SK-N-SH (cell line): ENCODE measurements around the gene IFNA5. TPM values are rescaled to one million over a fixed set of nuclear protein-coding genes. Genes with fewer than 3 reads are reported as not detected.
A peak's percentile ranks its signal among the peaks of the same experiment; 100 is the strongest.

Experiments used
- CTCF ChIA-PET: fragments of 300-600, 350-600 bp; formaldehyde crosslinking; extraction: SDS; loops from one replicate; lab custom pipeline; 2021; lab: Yijun Ruan, JAX
- POLR2A ChIA-PET: fragments of 350-600 bp; sonication (Branson Sonifier 250); formaldehyde crosslinking; extraction: SDS; loops from one replicate; lab custom pipeline; 2020; ENCODE audit warnings: antibody characterized with exemption, inconsistent platforms; lab: Yijun Ruan, JAX
- DNase-seq: peaks from one replicate; pipeline ENCODE4 v3.0.0; 2012
- H2AFZ ChIP-seq: fragments of 200-600 bp; sonication (generic); 2 replicates; pipeline ENCODE4 v1.8.1; 2016; ENCODE audit warnings: antibody characterized with exemption, mild to moderate bottlenecking, low read depth
- H3F3A ChIP-seq: fragments of 200-600 bp; sonication (generic); replicated peaks from 2 replicates; pipeline ENCODE3; 2016; ENCODE audit warnings: antibody characterized with exemption, mild to moderate bottlenecking; ENCODE audit not compliant: insufficient read depth
- H3K27ac ChIP-seq, 2 experiments: fragments of 200-500 bp in 1 of 2; fragments of 200-600 bp in 1 of 2; sonication (Bioruptor generic) in 1 of 2; sonication (generic), shearing (Covaris generic) in 1 of 2; 2 replicates each; pipeline versions ENCODE4 v1.5.1 to v1.6.1; 2014 to 2016; ENCODE audit warnings: low read depth in 2 of 2, inconsistent platforms in 1 of 2, low read length in 1 of 2, mild to moderate bottlenecking in 1 of 2, mixed read lengths in 1 of 2
- H3K27me3 ChIP-seq: fragments of 200-600 bp; sonication (generic), shearing (Covaris generic); 2 replicates; pipeline ENCODE4 v1.6.1; 2016; ENCODE audit warnings: mixed run types; ENCODE audit not compliant: insufficient read depth
- H3K36me3 ChIP-seq, 2 experiments: fragments of 200-500 bp in 1 of 2; fragments of 200-600 bp in 1 of 2; sonication (Bioruptor generic) in 1 of 2; sonication (generic) in 1 of 2; replicated peaks in 1 of 2; 2 replicates each; pipeline versions ENCODE3 to v1.5.1; 2014 to 2016; ENCODE audit warnings: low read length in 1 of 2, mild to moderate bottlenecking in 1 of 2; ENCODE audit not compliant: insufficient read depth in 2 of 2, control insufficient read depth in 1 of 2
- H3K4me1 ChIP-seq, 2 experiments: fragments of 200-500 bp in 1 of 2; fragments of 200-600 bp in 1 of 2; sonication (Bioruptor generic) in 1 of 2; sonication (generic), shearing (Covaris generic) in 1 of 2; 2 replicates each; pipeline versions ENCODE4 v1.5.1 to v1.6.1; 2014 to 2016; ENCODE audit warnings: low read depth in 1 of 2, low read length in 1 of 2, mixed run types in 1 of 2; ENCODE audit not compliant: insufficient read depth in 2 of 2, control insufficient read depth in 1 of 2
- H3K4me2 ChIP-seq: fragments of 200-600 bp; sonication (generic), shearing (Covaris generic); 2 replicates; pipeline ENCODE4 v1.6.1; 2017; ENCODE audit warnings: mixed run types
- H3K4me3 ChIP-seq, 2 experiments: fragments of 200-500 bp in 1 of 2; fragments of 200-600 bp in 1 of 2; sonication (Bioruptor generic) in 1 of 2; sonication (generic), shearing (Covaris generic) in 1 of 2; 2 replicates each; pipeline versions ENCODE4 v1.5.1 to v1.8.1; 2014 to 2016; ENCODE audit warnings: low read depth in 2 of 2, inconsistent platforms in 1 of 2, low read length in 1 of 2, mild to moderate bottlenecking in 1 of 2, mixed read lengths in 1 of 2, moderate library complexity in 1 of 2
- H3K79me2 ChIP-seq: fragments of 200-600 bp; sonication (generic); 2 replicates; pipeline ENCODE4 v1.8.1; 2017; ENCODE audit warnings: mild to moderate bottlenecking; ENCODE audit not compliant: insufficient read depth
- H3K9ac ChIP-seq: fragments of 200-600 bp; sonication (generic); 2 replicates; pipeline ENCODE4 v1.6.1; 2017; ENCODE audit warnings: mixed run types
- H3K9me2 ChIP-seq: fragments of 200-600 bp; sonication (generic); 2 replicates; pipeline ENCODE4 v1.6.1; 2017; ENCODE audit warnings: mixed run types
- H3K9me3 ChIP-seq: fragments of 200-600 bp; sonication (generic); 2 replicates; pipeline ENCODE4 v1.6.1; 2017; ENCODE audit warnings: mixed run types, mild to moderate bottlenecking, moderate library complexity
- H4K20me1 ChIP-seq: fragments of 200-600 bp; sonication (generic); 2 replicates; pipeline ENCODE4 v1.6.1; 2017; ENCODE audit warnings: mild to moderate bottlenecking, mixed run types; ENCODE audit not compliant: insufficient read depth
- CTCF ChIP-seq: fragments of 200-600 bp; sonication (generic); IDR thresholded peaks from 2 replicates; pipeline ENCODE4 v1.6.1; 2017; ENCODE audit warnings: antibody characterized with exemption, mild to moderate bottlenecking, moderate library complexity
- EP300 ChIP-seq, 2 experiments: IDR thresholded peaks; 2 replicates each; pipeline versions ENCODE4 v1.4.0 to v1.6.1; 2012; ENCODE audit warnings: borderline replicate concordance in 1 of 2, low read depth in 1 of 2, low read length in 1 of 2
- GATA2 ChIP-seq: sonication (generic); formaldehyde crosslinking; IDR thresholded peaks from 2 replicates; pipeline ENCODE4 v1.5.0; 2020; ENCODE audit warnings: mild to moderate bottlenecking, missing genetic modification reagents
- PBX3 ChIP-seq: IDR thresholded peaks from 2 replicates; pipeline ENCODE4; 2012
- RAD21 ChIP-seq: IDR thresholded peaks from 2 replicates; pipeline ENCODE4 v1.6.1; 2012; ENCODE audit warnings: mild to moderate bottlenecking, low read length
- SMC3 ChIP-seq: IDR thresholded peaks from 2 replicates; pipeline ENCODE4 v1.6.1; 2012; ENCODE audit warnings: low read depth, low read length, improper control_type of control experiment
- WGBS: methylation state at CpG from one replicate; pipeline ENCODE4 v1.1.6; 2017; ENCODE audit warnings: low lambda C conversion rate; 5-methylcytosine and 5-hydroxymethylcytosine counted together
- polyA plus RNA-seq, 3 experiments: library from polyadenylated mRNA; depleted of rRNA; stranded (reverse); fragments of >200 nt; gene quantifications; 2 replicates each; pipeline ENCODE4 v1.2.3, GENCODE V29; 2012
- TF ChIP-seq, protein P1 (sequence below): IDR thresholded peaks from 2 replicates; pipeline ENCODE4 v1.4.0; 2012; ENCODE audit warnings: low read depth, borderline replicate concordance

The IFNA5 gene
- polyA plus RNA-seq, 1 of the 3 experiments (the other 2 are of a cell fraction) = not detected

DNA sequence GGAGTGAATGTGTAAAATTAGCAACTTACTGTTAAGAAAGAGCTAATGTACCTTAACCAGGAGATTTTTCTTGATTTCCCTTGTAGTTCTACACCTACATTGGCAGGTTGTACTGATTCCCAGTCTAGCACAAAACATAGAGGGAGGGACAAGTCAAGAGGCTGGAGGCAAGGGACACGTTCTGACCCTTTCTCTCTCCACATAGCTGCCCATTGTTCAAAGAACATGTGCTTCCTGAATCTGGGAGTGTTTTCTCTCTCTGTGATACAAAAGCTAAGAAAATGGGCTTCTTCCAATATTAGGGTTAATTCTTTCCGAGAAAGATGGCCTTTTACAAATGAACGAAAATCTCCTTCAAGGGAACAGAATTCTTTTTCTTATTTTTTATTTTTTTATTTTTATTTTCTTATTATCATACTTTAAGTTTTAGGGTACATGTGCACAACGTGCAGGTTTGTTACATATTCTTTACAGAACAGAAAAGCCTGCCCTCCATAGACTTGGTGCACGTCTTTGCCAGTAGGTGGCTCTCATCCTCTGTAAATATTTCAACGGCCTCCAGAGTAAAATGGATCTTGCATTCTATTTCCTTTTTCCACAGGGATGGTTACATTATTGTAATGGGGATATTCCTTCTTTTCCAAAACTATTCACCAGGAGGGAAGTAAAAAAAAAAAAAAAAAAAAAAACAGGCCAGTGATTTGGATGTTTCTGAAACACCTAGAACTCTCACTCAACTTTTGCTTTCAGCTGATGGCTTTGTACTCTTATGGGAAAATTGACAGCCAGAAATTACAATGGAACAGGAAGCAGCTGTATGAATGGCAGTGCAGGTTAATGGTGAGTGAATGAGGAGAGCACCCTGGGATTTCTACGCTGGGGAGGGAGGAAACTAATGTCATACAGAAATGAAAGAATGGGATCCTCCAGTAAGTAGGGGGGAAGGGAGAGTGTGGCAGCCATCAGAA lies 13.1 kb upstream of the IFNA5 start:
- H2AFZ ChIP-seq = peak overlapping the region; percentile 21; the same call in 1 of the 2 replicates

More for the DNA sequence above, 13.1 kb upstream of the IFNA5 start:
- H3K36me3 ChIP-seq = peaks cover 13 to 18% of the 10 kb centered on the region in 2 experiments
- WGBS = 15% methylated on average over 7 of the region's 7 CpGs
- TF ChIP-seq RAD21 (peak; percentile 75), GATA2 (CRISPR knock-in tag) (no peak), SMC3 (peak; percentile 48), EP300 (IDR thresholded peaks at IDR 0.05; ENCODE audit: borderline replicate concordance in 1 of 2, low read depth in 1 of 2, low read length in 1 of 2) (no peak), CTCF (peak; percentile 77), PBX3 (no peak)
- TF ChIP-seq, protein P1, sequence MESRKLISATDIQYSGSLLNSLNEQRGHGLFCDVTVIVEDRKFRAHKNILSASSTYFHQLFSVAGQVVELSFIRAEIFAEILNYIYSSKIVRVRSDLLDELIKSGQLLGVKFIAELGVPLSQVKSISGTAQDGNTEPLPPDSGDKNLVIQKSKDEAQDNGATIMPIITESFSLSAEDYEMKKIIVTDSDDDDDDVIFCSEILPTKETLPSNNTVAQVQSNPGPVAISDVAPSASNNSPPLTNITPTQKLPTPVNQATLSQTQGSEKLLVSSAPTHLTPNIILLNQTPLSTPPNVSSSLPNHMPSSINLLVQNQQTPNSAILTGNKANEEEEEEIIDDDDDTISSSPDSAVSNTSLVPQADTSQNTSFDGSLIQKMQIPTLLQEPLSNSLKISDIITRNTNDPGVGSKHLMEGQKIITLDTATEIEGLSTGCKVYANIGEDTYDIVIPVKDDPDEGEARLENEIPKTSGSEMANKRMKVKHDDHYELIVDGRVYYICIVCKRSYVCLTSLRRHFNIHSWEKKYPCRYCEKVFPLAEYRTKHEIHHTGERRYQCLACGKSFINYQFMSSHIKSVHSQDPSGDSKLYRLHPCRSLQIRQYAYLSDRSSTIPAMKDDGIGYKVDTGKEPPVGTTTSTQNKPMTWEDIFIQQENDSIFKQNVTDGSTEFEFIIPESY = no peak
- TF ChIP-seq, all 33 proteins: peak for 3
- Histone ChIP-seq H3K4me2 (no peak overlapping the region), H3K4me1 (no peaks in the 10 kb centered on the region), H3K79me2 (no peaks in the 10 kb centered on the region), H3F3A (peaks cover 3% of the 10 kb centered on the region), H3K9ac (no peak overlapping the region), H3K27me3 (no peaks in the 10 kb centered on the region), H4K20me1 (no peaks in the 10 kb centered on the region), H3K4me3 (no peak overlapping the region), H3K27ac (no peak overlapping the region), H3K9me3 (no peaks in the 10 kb centered on the region), H3K9me2 (no peaks in the 10 kb centered on the region)
- POLR2A ChIA-PET = no interaction called here
- DNase-seq = peak; percentile 30
- CTCF ChIA-PET = interaction anchor here (0.6 to 13.7 kb wide), 27 partner anchors 8 to 694 kb away, joined by 3 to 239 read pairs (median 4); partner anchors contain the start of gene KLHL9
